Measurements from ENCODE around the gene TCF3. TPM values are rescaled to one million over a fixed set of nuclear protein-coding genes. Genes with fewer than 3 reads are reported as not detected.
"Not testable (repeated sequence)": the region's sequence is repeated elsewhere in the genome, so short reads cannot be mapped to it uniquely, and the experiment has no call there.

The TCF3 gene
- total RNA-seq, 2 experiments from 2014 or later: 84.8 to 86.7 TPM

DNA sequence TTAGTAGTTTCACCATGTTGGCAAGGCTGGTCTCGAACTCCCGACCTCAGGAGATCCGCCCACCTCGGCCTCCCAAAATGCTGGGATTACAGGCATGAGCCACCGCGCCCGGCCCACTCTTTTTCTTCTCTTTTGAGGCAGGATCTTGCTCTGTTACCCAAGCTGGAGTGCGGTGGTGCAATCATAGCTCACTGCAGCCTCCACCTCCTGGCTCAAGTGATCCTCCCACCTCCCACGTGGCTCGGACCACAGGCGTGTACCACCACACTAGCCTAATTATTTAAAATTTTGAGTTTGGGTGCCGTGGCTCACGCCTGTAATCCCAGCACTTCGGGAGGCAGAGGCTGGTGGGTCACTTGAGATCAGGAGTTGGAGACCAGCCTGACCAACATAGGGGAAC, 18.3 kb upstream of the TCF3 start:
- not testable (repeated sequence) for DNase-seq; H3K9me3 Mint-ChIP-seq; H3K27ac Mint-ChIP-seq; H3K4me3 Mint-ChIP-seq; H3K36me3 Mint-ChIP-seq (ENCODE audit: low read depth)
- CTCF ChIA-PET: interaction anchor here (0.8 to 4.3 kb wide), 5 partner anchors 8 to 127 kb away, joined by 3 to 42 read pairs (median 3); no protein-coding TSS in a partner anchor
- intact Hi-C loops (cut with micrococcal nuclease): loop anchor here (1.0 to 5.0 kb wide), 2 partner anchors 48 to 64 kb away; no protein-coding TSS in a partner anchor
- Mint-ChIP-seq H3K4me1 (ENCODE audit: low read depth) (peaks cover 16% of the 10 kb centered on the region), H3K27me3 (ENCODE audit: low read depth) (peaks cover 45% of the 10 kb centered on the region)

DNA sequence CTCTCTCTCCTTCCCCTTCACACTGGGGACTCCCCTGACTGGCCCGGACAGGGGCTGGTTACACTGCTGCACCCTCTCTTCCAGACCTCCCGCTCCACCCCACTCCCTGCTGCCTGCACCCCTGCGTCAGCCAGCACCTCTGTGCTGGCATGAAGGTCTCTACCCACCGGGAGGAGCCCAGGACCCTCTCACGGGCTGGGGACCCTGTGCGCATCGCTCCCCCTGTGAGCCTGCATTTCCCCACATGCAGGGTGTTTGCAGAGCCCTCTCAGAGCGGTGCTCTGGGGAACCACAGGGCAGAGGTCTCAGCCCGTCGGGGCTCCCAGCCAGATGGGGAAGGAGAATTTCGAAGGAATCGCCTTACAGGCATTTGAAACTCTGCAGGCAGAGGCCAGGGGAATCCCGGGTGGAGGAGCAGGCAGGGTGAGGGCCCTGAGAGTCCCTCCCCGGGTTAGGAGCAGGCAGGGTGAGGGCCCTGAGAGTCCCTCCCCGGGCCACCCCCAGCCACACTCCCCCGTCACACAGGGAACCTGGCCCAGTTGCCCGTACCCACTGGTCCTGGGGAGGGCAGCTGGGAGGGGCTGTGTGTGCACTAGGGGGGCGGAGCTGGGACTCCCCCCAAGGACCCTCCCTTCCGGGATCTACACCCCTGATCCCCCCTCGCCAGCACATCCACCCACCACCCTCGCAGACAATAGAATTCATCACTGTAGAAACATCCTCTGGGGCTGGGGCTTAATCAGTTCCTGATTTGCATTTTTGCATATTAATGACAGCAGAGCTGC, 16.3 kb upstream of the TCF3 start:
- Mint-ChIP-seq H3K9me3 (no peaks in the 10 kb centered on the region), H3K4me1 (ENCODE audit: low read depth) (peaks cover 18% of the 10 kb centered on the region), H3K27me3 (ENCODE audit: low read depth) (peaks cover 34% of the 10 kb centered on the region), H3K27ac (no peak overlapping the region), H3K36me3 (ENCODE audit: low read depth) (no peaks in the 10 kb centered on the region), H3K4me3 (no peak overlapping the region)
- peak; percentile 37 for DNase-seq
- CTCF ChIA-PET: interaction anchor here (0.6 to 1.3 kb wide), 3 partner anchors 18 to 98 kb away, joined by 3 read pairs; no protein-coding TSS in a partner anchor
- intact Hi-C loops (cut with micrococcal nuclease): no loop called here

DNA sequence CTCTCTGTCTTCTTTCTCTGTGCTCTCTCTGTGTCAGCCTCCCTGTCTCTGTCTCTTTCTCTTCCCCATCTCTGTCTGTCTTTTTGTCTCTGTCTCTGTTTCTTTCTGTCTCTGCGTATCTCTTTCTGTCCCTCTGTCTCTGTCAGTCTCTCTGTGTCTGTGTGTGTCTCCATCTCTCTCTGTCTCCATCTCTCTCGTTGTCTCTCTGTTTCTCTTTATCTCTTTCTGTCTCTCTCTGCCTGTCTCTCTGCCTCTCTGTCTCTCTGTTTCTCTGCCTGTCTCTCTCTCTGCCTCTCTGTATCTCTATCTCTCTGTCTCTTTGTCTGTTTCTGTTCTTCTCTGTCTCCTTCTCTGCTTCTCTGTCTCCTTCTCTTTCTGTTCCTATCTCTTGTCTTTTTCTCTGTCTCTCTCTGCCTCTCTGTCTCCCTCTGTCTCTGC, 15.7 kb upstream of the TCF3 start:
- peaks cover 18% of the 10 kb centered on the region for H3K4me1 Mint-ChIP-seq (ENCODE audit: low read depth)
- no peaks in the 10 kb centered on the region for H3K9me3 Mint-ChIP-seq
- H3K27ac Mint-ChIP-seq: no peak overlapping the region
- CTCF ChIA-PET: no interaction called here
- H3K36me3 Mint-ChIP-seq (ENCODE audit: low read depth): no peaks in the 10 kb centered on the region
- intact Hi-C loops (cut with micrococcal nuclease): no loop called here
- no peak overlapping the region for H3K4me3 Mint-ChIP-seq
- DNase-seq: no peak
- peaks cover 28% of the 10 kb centered on the region for H3K27me3 Mint-ChIP-seq (ENCODE audit: low read depth)

DNA sequence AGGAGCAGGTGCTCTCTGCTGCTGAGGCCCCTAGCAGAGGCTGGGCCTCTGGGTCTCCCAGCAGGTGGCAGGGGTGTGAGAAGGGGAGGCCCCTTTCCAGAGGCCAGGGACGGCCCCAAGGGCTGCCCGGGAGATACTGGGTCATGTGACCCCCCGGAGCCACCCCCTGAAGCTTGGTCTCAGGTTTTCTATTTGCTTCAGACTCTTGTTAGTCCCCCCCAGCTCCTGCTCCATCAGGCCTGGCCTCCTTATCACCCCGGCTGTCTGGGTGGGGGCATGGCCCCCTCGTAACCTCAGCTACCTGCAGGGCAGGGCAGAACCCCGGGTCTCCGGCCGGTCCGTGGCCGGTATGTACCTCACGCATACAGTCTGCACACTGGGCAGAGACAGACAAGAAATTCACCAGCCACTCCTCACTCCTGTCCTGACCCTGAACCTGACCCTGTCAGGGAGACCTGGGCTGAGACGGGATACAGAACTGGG, 13.2 kb upstream of the TCF3 start:
- Mint-ChIP-seq H3K4me1 (ENCODE audit: low read depth) (peaks cover 18% of the 10 kb centered on the region), H3K36me3 (ENCODE audit: low read depth) (no peaks in the 10 kb centered on the region), H3K27me3 (ENCODE audit: low read depth) (peaks cover 20% of the 10 kb centered on the region), H3K27ac (no peak overlapping the region), H3K9me3 (no peaks in the 10 kb centered on the region), H3K4me3 (no peak overlapping the region)
- intact Hi-C loops (cut with micrococcal nuclease): no loop called here
- DNase-seq: no peak
- CTCF ChIA-PET: no interaction called here

DNA sequence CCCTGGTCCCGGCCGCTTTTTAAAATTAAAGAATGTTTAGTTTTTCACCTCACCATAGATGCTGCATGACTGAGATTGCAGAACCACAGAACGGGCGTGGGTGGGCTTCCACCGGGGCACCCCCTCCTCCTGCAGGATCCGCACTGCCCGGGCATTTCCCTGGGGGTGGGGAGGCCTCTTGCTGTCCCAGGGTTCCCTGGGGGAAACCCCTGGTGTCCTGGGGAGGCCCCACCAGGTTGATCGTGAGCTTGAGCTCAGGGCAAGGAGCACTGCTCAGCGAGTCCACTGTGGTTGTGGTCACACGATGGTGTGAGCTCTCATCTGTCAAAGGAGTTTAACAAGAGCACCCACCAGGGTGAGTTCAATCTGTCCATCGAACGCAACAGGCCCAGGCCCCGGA, 11.4 kb upstream of the TCF3 start:
- H3K27ac Mint-ChIP-seq: no peak overlapping the region
- DNase-seq: peak; percentile 40
- no peaks in the 10 kb centered on the region for H3K9me3 Mint-ChIP-seq
- no peaks in the 10 kb centered on the region for H3K36me3 Mint-ChIP-seq (ENCODE audit: low read depth)
- peaks cover 14% of the 10 kb centered on the region for H3K4me1 Mint-ChIP-seq (ENCODE audit: low read depth)
- CTCF ChIA-PET: no interaction called here
- H3K4me3 Mint-ChIP-seq: no peak overlapping the region
- intact Hi-C loops (cut with micrococcal nuclease): no loop called here
- H3K27me3 Mint-ChIP-seq (ENCODE audit: low read depth): peaks cover 16% of the 10 kb centered on the region

DNA sequence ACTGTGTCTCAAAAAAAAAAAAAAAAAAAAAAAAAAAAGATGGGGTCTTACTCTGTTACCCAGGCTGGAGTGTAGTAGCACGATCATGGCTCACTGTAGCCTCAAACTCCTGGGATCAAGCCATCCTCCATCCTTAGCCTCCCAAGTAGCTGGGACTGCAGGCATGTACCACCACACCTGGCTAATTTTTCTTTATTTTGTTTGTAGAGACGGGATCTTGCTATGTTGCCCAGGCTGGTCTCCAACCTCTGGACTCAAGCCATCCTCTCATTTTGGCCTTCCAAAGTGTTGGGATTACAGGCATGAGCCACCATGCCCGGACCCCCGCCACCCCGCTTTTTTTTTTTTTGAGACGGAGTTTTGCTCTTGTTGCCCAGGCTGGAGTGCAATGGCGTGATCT, 10.8 kb upstream of the TCF3 start:
- H3K27ac Mint-ChIP-seq; intact Hi-C loops (cut with micrococcal nuclease); H3K36me3 Mint-ChIP-seq (ENCODE audit: low read depth); H3K4me1 Mint-ChIP-seq (ENCODE audit: low read depth); H3K9me3 Mint-ChIP-seq; H3K4me3 Mint-ChIP-seq; DNase-seq: not testable (repeated sequence)
- CTCF ChIA-PET: interaction anchor here (1.0 kb wide), 1 partner anchor 8 kb away, joined by 3 read pairs; no protein-coding TSS in a partner anchor
- H3K27me3 Mint-ChIP-seq (ENCODE audit: low read depth): peaks cover 11% of the 10 kb centered on the region

DNA sequence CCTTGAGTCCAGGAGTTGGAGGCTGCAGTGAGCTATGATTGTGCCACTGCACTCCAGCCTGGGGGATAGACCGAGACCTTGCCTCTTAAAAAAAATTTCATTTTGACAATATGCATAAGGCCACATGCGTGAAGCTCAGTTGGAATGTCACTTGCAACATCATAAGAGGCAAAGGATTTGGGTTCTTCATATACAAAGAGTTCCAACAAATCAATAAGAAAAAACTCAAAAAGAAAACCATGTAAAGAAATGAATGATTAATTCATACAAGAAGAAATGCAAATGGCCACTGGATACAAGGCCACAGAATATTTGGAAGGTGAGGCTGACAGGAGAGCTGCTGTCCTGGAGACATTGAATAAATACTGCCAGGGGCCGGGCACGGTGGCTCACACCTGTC, 9.6 kb upstream of the TCF3 start:
- intact Hi-C loops (cut with micrococcal nuclease): no loop called here
- H3K4me1 Mint-ChIP-seq (ENCODE audit: low read depth): peaks cover 5% of the 10 kb centered on the region
- no peak overlapping the region for H3K27ac Mint-ChIP-seq
- DNase-seq: no peak
- H3K9me3 Mint-ChIP-seq: no peaks in the 10 kb centered on the region
- H3K27me3 Mint-ChIP-seq (ENCODE audit: low read depth): peaks cover 3% of the 10 kb centered on the region
- no peaks in the 10 kb centered on the region for H3K36me3 Mint-ChIP-seq (ENCODE audit: low read depth)
- H3K4me3 Mint-ChIP-seq: no peak overlapping the region
- CTCF ChIA-PET: interaction anchor here (1.0 kb wide), 1 partner anchor 9 kb away, joined by 3 read pairs; no protein-coding TSS in a partner anchor

DNA sequence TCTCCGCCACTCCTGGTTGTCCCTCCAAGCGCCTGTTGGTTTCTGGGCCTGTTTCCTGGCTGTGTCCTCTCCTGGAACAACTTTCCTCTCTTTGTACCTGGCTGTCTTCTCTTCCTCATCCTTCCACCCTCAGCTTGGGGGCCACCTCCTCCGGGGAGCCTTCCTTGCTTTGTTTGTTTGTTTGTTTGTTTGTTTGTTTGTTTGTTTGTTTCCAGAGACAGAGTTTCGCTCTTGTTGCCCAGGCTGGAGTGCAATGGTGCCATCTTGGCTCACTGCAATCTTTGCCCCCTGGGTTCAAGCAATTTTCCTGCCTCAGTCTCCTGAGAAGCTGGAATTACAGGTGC, 6.6 kb upstream of the TCF3 start:
- no peak overlapping the region for H3K4me3 Mint-ChIP-seq
- DNase-seq: no peak
- peaks cover 2% of the 10 kb centered on the region for H3K4me1 Mint-ChIP-seq (ENCODE audit: low read depth)
- no peaks in the 10 kb centered on the region for H3K36me3 Mint-ChIP-seq (ENCODE audit: low read depth)
- H3K27me3 Mint-ChIP-seq (ENCODE audit: low read depth): no peaks in the 10 kb centered on the region
- H3K27ac Mint-ChIP-seq: no peak overlapping the region
- no peaks in the 10 kb centered on the region for H3K9me3 Mint-ChIP-seq
- intact Hi-C loops (cut with micrococcal nuclease): no loop called here
- CTCF ChIA-PET: no interaction called here

DNA sequence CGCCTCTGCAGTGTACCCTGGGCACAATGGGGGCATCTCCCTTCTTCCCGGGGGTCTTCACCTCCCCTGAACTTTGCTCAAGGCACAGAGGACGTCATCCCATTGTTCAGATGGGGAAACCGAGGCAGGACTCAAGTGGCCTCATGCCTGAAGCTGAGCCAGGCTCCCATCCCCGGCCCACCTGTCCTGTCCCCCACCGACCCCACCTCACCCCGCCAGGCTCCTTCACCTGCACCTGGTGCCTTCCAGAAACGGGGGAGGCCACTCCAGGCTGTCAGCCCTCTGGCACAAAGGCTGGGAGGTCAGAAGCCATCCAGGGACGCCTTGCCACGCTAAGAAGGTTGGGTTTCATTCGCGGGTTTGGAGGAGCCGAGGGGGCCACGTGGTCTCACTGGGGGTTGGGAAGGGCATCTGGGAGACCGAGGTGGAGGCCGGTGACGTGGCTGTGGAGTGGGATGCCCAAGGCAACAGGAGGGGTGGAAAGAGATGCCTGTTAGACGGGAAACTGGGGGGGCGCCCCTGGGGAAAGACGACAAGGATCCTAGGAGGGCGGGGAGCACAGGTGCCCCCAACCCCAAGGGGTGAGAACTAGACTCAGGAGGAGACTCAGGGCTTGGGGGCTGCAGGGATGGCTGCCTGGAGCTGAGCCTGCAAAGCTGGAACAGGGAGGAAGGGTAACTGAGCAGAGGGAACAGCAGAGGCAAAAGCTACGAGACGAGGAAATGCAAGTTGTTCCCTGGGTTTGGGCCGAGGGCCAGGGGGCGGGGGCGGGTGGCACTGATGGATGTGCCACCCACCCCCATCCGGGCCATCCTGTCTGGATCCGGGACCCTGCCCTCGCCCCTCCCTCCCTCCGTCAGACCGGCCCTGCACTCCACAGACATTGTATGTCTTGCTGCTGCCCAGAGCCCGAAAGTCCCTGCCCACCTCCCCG, 6.0 kb upstream of the TCF3 start:
- CTCF ChIA-PET: no interaction called here
- Mint-ChIP-seq H3K27me3 (ENCODE audit: low read depth) (no peaks in the 10 kb centered on the region), H3K4me3 (no peak overlapping the region), H3K4me1 (ENCODE audit: low read depth) (peaks cover 2% of the 10 kb centered on the region), H3K9me3 (no peaks in the 10 kb centered on the region), H3K36me3 (ENCODE audit: low read depth) (no peaks in the 10 kb centered on the region), H3K27ac (no peak overlapping the region)
- intact Hi-C loops (cut with micrococcal nuclease): no loop called here
- no peak for DNase-seq

DNA sequence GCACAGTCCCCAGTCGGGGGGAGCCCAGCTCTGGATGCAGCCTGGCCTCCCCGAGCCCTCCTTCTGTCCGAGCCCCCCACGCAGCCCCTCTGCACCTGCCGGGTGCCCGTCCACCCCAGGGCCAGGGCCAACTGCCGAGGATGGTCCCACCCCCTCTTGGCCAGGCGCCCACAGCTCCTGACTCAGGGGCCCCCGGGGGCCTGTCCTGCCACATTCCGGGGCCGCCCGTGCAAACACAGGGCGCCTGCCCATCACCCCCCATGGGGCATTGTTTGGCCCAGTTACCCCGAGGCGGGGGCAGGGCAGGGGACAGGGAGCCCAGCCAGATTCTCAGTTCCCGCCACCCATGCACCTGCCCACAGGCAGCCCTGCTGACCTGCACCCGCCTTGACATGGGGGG, 5.3 kb upstream of the TCF3 start:
- H3K27me3 Mint-ChIP-seq (ENCODE audit: low read depth): no peaks in the 10 kb centered on the region
- intact Hi-C loops (cut with micrococcal nuclease): no loop called here
- no peaks in the 10 kb centered on the region for H3K36me3 Mint-ChIP-seq (ENCODE audit: low read depth)
- CTCF ChIA-PET: no interaction called here
- H3K9me3 Mint-ChIP-seq: no peaks in the 10 kb centered on the region
- DNase-seq: no peak
- no peak overlapping the region for H3K4me3 Mint-ChIP-seq
- H3K4me1 Mint-ChIP-seq (ENCODE audit: low read depth): peaks cover 2% of the 10 kb centered on the region
- H3K27ac Mint-ChIP-seq: no peak overlapping the region

DNA sequence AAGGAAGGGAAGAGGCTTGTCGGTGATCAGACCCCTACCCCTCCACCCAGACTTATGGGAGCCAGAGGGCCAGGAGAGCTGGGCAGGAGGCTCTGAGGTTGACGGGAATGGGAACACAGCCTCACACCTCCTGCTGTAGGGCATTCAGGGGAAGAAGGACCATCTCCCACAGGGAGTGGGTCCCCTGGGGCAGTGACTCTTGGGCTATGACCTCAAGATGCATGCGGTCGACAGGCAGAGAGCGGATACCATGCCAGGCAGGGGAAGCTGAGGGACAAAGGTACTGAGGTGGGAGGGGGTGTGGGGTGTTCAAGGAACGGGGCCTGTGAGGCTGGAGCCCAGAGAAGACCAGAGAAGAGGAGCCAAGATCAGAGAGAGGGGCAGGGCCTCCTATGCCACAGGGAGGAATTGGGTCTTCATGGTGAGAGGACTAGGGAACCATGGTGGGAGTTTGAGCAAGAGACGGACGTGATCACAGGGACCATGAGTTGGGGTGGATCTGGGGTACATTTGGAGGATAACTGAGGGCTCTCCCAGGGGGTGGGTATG, 4.6 kb upstream of the TCF3 start:
- H3K36me3 Mint-ChIP-seq (ENCODE audit: low read depth): no peaks in the 10 kb centered on the region
- no peak overlapping the region for H3K27ac Mint-ChIP-seq
- no peaks in the 10 kb centered on the region for H3K9me3 Mint-ChIP-seq
- intact Hi-C loops (cut with micrococcal nuclease): no loop called here
- no peaks in the 10 kb centered on the region for H3K27me3 Mint-ChIP-seq (ENCODE audit: low read depth)
- DNase-seq: no peak
- CTCF ChIA-PET: no interaction called here
- H3K4me1 Mint-ChIP-seq (ENCODE audit: low read depth): peaks cover 2% of the 10 kb centered on the region
- no peak overlapping the region for H3K4me3 Mint-ChIP-seq

DNA sequence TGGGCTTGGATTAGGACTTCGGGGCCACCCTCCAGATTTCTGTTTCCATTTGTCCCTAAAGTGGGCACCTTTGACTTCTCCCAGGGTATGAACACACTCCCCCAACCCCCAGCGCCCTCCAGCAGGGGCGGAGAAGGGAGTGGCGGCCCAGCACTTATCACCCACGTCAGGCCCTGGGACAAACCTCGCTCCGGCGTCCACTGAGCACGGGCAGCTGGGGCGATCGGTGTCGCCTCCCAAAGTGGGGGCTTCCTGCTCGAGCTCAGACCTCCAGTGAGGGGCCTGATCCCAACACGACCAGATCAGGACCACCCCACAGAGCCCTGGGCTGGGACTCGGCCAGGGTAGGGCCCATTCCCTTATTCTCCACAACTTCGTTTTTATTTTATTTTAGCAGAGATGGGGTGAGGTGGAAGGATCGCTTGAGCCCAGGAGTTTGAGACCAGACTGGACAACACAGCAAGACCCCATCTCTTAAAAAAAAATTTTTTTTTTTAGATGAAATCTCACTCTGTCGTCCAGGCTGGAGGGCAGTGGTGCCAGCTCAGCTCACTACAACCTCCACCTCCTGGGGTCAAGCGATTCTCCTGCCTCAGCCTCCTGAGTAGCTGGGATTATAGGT, 3.7 kb upstream of the TCF3 start:
- Mint-ChIP-seq H3K27me3 (ENCODE audit: low read depth) (no peaks in the 10 kb centered on the region), H3K36me3 (ENCODE audit: low read depth) (no peaks in the 10 kb centered on the region), H3K27ac (no peak overlapping the region), H3K9me3 (no peaks in the 10 kb centered on the region), H3K4me3 (no peak overlapping the region), H3K4me1 (ENCODE audit: low read depth) (peaks cover 2% of the 10 kb centered on the region)
- intact Hi-C loops (cut with micrococcal nuclease): no loop called here
- CTCF ChIA-PET: no interaction called here
- DNase-seq: no peak
